ENCODE measurements around the gene THY1. TPM values are rescaled to one million over a fixed set of nuclear protein-coding genes. Genes with fewer than 3 reads are reported as not detected.
A peak's percentile ranks its signal among the peaks of the same experiment; 100 is the strongest.

Gene THY1
- total and polyA plus RNA-seq, 7 donors, result 5.3 to 214 (median 59.8) TPM

DNA sequence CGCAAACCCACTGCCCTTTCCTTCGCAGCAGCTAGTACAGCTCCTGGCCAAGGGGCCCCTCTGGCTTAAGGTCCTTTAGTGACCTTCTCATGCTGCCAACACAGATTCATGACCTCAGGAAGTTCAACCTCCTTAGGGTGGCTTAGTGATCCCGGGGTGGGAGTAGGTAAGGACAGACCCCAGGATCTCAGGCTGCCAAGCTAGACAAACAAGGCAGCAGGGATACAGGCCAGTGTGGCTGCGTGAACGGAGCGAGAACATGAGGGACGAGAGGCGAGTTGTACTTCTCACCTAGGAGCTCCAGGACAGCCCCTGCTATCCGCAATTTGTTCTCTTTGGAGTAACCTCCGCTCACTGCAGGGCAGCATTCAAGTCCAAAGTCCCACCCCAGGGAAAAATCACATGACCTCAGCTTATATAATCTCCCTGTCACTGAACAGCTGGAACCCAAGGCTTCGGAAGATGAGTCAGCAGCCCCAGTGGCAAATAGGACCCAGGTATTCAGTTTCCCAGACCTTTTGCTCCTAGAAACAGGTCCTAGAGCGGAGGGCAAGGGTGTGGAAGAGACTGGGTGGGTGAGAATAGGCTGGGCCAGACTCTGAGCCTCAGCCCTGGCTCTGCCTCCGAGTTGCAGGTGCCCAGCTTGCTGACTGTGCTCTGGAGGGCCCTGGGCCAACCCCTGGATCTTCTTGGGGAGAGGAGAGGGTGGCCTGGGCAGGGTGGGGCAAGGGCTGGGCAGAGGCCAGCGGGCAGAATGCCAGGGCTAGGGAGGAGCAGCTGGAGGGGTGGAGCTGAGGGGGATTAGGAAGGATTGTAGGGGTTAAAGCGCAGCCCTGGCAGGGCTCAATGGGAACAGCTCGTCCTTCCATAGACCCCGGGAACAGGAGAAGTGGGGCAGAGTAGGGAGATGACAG lies 54.6 kb downstream of the THY1 start:
- H3K27ac ChIP-seq, result peak overlapping the region; percentile 46 to 91 (median 70)
- TF ChIP-seq POLR2AphosphoS5 (IDR thresholded peaks at IDR 0.05) (peak in 2 of 4 donors; percentile 24 to 37), POLR2A (IDR thresholded peaks at IDR 0.05) (peak in 1 of 2 donors; percentile 10)
- TF ChIP-seq, protein P1, sequence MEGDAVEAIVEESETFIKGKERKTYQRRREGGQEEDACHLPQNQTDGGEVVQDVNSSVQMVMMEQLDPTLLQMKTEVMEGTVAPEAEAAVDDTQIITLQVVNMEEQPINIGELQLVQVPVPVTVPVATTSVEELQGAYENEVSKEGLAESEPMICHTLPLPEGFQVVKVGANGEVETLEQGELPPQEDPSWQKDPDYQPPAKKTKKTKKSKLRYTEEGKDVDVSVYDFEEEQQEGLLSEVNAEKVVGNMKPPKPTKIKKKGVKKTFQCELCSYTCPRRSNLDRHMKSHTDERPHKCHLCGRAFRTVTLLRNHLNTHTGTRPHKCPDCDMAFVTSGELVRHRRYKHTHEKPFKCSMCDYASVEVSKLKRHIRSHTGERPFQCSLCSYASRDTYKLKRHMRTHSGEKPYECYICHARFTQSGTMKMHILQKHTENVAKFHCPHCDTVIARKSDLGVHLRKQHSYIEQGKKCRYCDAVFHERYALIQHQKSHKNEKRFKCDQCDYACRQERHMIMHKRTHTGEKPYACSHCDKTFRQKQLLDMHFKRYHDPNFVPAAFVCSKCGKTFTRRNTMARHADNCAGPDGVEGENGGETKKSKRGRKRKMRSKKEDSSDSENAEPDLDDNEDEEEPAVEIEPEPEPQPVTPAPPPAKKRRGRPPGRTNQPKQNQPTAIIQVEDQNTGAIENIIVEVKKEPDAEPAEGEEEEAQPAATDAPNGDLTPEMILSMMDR (IDR thresholded peaks at IDR 0.05), result no peak
- peak; percentile 77 for DNase-seq
- no peaks in the 10 kb centered on the region for H3K27me3 ChIP-seq
- intact Hi-C loops (cut with DNase I), result loop anchor here (10.0 kb wide), 1 partner anchor 356 kb away; the partner anchor contains the start of gene NECTIN1
- H3K4me3 ChIP-seq, result peak overlapping the region in 1 of 4 donors; percentile 2
- no peaks in the 10 kb centered on the region for H3K9me3 ChIP-seq
- H3K36me3 ChIP-seq, result no peaks in the 10 kb centered on the region
- peaks cover 0 to 69% (median 60%) of the 10 kb centered on the region in 4 donors for H3K4me1 ChIP-seq
- 18 to 59% methylated on average over 17 of the region's 17 CpGs for WGBS, 2 donors

DNA sequence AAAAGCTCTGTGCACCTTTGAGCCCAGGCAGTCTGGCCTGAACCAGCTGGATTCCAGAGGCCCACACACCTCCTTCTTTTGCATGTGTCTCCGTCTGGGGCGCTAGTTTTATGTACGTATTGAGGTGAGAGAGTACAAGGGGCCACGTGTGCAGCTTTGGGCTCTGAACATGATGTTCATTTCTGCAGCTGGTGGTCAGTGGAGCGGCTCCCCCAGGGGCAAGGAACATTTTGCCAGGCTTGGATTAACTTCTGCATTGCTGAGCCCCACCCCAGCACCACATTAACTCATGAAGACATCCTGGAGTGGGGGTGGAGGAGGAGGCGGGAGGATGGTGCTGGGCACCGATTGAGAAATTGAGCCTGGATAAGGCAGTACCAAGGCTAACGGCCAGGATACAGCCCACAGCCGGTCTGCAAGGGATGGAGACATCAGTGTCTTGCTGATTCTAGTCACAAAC lies 55.3 kb downstream of the THY1 start:
- Histone ChIP-seq H3K27ac (peak overlapping the region; percentile 46 to 91 (median 70)), H3K9me3 (no peaks in the 10 kb centered on the region), H3K4me1 (peaks cover 0 to 76% (median 66%) of the 10 kb centered on the region in 4 donors), H3K36me3 (no peaks in the 10 kb centered on the region), H3K4me3 (no peak overlapping the region), H3K27me3 (no peaks in the 10 kb centered on the region)
- TF ChIP-seq, protein P1 (IDR thresholded peaks at IDR 0.05), result no peak
- TF ChIP-seq POLR2A (IDR thresholded peaks at IDR 0.05), result no peak
- no peak for TF ChIP-seq EP300 (IDR thresholded peaks at IDR 0.05)
- TF ChIP-seq POLR2AphosphoS5 (IDR thresholded peaks at IDR 0.05), result no peak
- 26 to 65% methylated on average over 9 of the region's 9 CpGs for WGBS, 2 donors
- no peak for DNase-seq
- intact Hi-C loops (cut with DNase I), result loop anchor here (10.0 kb wide), 1 partner anchor 357 kb away; the partner anchor contains the start of gene NECTIN1

Small RNA genes lying within 50 kb of the gene (small RNA-seq; reads per million reads assigned to genes)
- gene AP003396.4, result 0 reads per million in 3 donors

Other genes with a start within 250 kb of the THY1 start
- gene NHERF4, start 237.7 kb downstream of the THY1 start, total RNA-seq, result 1 to 10 TPM in 1 of 4 donors, not detected in 3; 1.8 TPM
- 10 to 100 TPM; 25.8 to 48.1 (median 37.7) TPM for gene NHERF4, start 237.7 kb downstream of the THY1 start, polyA plus RNA-seq
- 10 to 100 TPM; 11.8 to 17.7 (median 13.1) TPM for gene CBL, start 216.8 kb downstream of the THY1 start, total RNA-seq
- 1 to 10 TPM; 1.8 to 8.6 (median 3.7) TPM for gene CBL, start 216.8 kb downstream of the THY1 start, polyA plus RNA-seq
- gene MCAM, start 106.0 kb downstream of the THY1 start, total RNA-seq, result 1,000 to 10,000 TPM in 1 of 4 donors, 100 to 1,000 TPM in 3; 628 to 1,033 (median 813) TPM
- gene MCAM, start 106.0 kb downstream of the THY1 start, polyA plus RNA-seq, result 10 to 100 TPM in 1 of 3 donors, 1 to 10 TPM in 2; 2.1 to 51.5 (median 4.8) TPM
- 10 to 100 TPM in 3 of 4 donors, 1 to 10 TPM in 1; 9.8 to 18.3 (median 11.8) TPM for gene RNF26, start 88.6 kb downstream of the THY1 start, total RNA-seq
- gene RNF26, start 88.6 kb downstream of the THY1 start, polyA plus RNA-seq, result 10 to 100 TPM in 1 of 3 donors, 1 to 10 TPM in 2; 6.2 to 26.1 (median 7.2) TPM
- 10 to 100 TPM; 23.2 to 35.2 (median 32.4) TPM for gene C1QTNF5, start 82.3 kb downstream of the THY1 start, total RNA-seq
- 10 to 100 TPM in 1 of 3 donors, 1 to 10 TPM in 2; 4.9 to 12.5 (median 5.4) TPM for gene C1QTNF5, start 82.3 kb downstream of the THY1 start, polyA plus RNA-seq
- under 1 TPM in 1 of 4 donors, not detected in 3; 0.14 TPM for gene MFRP, start 76.5 kb downstream of the THY1 start, total RNA-seq
- gene MFRP, start 76.5 kb downstream of the THY1 start, polyA plus RNA-seq, result not detected
- 1 to 10 TPM in 3 of 4 donors, under 1 TPM in 1; 0.71 to 1.9 (median 1.5) TPM for gene USP2, start 41.5 kb downstream of the THY1 start, total RNA-seq
- 10 to 100 TPM; 11.6 to 13.2 (median 13.0) TPM for gene USP2, start 41.5 kb downstream of the THY1 start, polyA plus RNA-seq

Measured in sigmoid colon (tissue), 7 donors.